Endothelial cell (in vitro differentiated cells): Measurements from ENCODE around the gene MYMK. TPM values are rescaled to one million over a fixed set of nuclear protein-coding genes. Genes with fewer than 3 reads are reported as not detected.

Source experiments
- DNase-seq: peaks from one replicate; pipeline ENCODE4 v3.0.0; 2021; ENCODE audit warnings: low spot score
- H3K27ac Mint-ChIP-seq: one replicate; pipeline ENCODE4 v1.8.0; 2021; ENCODE audit warnings: mixed read lengths, inconsistent platforms; ENCODE audit not compliant: unreplicated experiment
- H3K27me3 Mint-ChIP-seq: one replicate; pipeline ENCODE4 v1.8.0; 2021; ENCODE audit warnings: mild to moderate bottlenecking, moderate library complexity, mixed read lengths, inconsistent platforms; ENCODE audit not compliant: unreplicated experiment
- H3K36me3 Mint-ChIP-seq: one replicate; pipeline ENCODE4 v1.8.0; 2021; ENCODE audit warnings: mild to moderate bottlenecking, low read depth, mixed read lengths, inconsistent platforms; ENCODE audit not compliant: unreplicated experiment
- H3K4me1 Mint-ChIP-seq: one replicate; pipeline ENCODE4 v1.8.0; 2021; ENCODE audit warnings: mild to moderate bottlenecking, mixed read lengths, inconsistent platforms; ENCODE audit not compliant: unreplicated experiment
- H3K4me3 Mint-ChIP-seq: one replicate; pipeline ENCODE4 v1.8.0; 2021; ENCODE audit warnings: mild to moderate bottlenecking, mixed read lengths, inconsistent platforms; ENCODE audit not compliant: unreplicated experiment
- H3K9me3 Mint-ChIP-seq: one replicate; pipeline ENCODE4 v1.8.0; 2021; ENCODE audit warnings: mixed read lengths, inconsistent platforms; ENCODE audit not compliant: unreplicated experiment
- total RNA-seq: library from RNA; stranded (reverse); fragmentation: NEBNext Ultra II Directional; extraction: Animal tissue kit (Norgen Biotek cat#: 25700); gene quantifications from one replicate; pipeline ENCODE4 v1.2.1, GENCODE V29; 2021; ENCODE audit not compliant: unreplicated experiment
- TF ChIP-seq, protein P1 (sequence below): fragments of 200-600 bp; sonication (generic); IDR thresholded peaks from one replicate; pipeline ENCODE4 v1.5.0; 2021; ENCODE audit warnings: antibody characterized with exemption; ENCODE audit not compliant: unreplicated experiment

MYMK gene
- total RNA-seq, 1 donor from 2014 or later, result not detected

DNA sequence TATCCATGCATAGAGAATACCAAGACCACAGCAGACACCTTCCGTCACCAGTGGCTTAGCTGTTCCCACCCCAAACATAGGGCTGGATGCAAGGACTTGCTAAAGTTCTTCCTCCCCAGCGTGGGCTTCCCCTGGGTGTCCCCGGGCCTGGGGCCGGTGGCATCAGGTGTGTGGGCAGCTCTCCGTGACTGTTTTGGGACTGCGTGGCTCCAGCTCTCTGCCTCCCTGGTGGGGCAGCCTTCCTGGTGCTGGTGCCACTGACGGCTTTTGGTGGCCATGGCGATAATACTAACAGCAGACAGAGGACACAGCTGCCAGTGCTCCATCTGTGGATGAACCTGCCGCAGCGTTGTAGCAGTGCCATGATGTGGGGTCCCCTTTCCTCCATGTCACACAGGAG is 60.1 kb downstream of the MYMK start:
- Mint-ChIP-seq H3K27ac (no peak overlapping the region), H3K9me3 (no peaks in the 10 kb centered on the region), H3K27me3 (peaks cover 6% of the 10 kb centered on the region), H3K4me3 (no peak overlapping the region), H3K36me3 (peaks cover 4% of the 10 kb centered on the region), H3K4me1 (peaks cover 11% of the 10 kb centered on the region)
- TF ChIP-seq, protein P1, sequence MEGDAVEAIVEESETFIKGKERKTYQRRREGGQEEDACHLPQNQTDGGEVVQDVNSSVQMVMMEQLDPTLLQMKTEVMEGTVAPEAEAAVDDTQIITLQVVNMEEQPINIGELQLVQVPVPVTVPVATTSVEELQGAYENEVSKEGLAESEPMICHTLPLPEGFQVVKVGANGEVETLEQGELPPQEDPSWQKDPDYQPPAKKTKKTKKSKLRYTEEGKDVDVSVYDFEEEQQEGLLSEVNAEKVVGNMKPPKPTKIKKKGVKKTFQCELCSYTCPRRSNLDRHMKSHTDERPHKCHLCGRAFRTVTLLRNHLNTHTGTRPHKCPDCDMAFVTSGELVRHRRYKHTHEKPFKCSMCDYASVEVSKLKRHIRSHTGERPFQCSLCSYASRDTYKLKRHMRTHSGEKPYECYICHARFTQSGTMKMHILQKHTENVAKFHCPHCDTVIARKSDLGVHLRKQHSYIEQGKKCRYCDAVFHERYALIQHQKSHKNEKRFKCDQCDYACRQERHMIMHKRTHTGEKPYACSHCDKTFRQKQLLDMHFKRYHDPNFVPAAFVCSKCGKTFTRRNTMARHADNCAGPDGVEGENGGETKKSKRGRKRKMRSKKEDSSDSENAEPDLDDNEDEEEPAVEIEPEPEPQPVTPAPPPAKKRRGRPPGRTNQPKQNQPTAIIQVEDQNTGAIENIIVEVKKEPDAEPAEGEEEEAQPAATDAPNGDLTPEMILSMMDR, result no peak
- no peak for DNase-seq

Other genes starting within 250 kb of the MYMK start
- 1.4 TPM for gene ABO, start 249.8 kb downstream of the MYMK start, total RNA-seq
- gene SURF6, start 188.8 kb downstream of the MYMK start, total RNA-seq, result 21.7 TPM
- 32.9 TPM for gene MED22, start 176.8 kb downstream of the MYMK start, total RNA-seq
- 2,006 TPM for gene RPL7A, start 176.7 kb downstream of the MYMK start, total RNA-seq
- 36.2 TPM for gene SURF1, start 168.5 kb downstream of the MYMK start, total RNA-seq
- gene SURF2, start 168.4 kb downstream of the MYMK start, total RNA-seq, result 11.9 TPM
- gene SURF4, start 148.9 kb downstream of the MYMK start, total RNA-seq, result 169 TPM
- gene STKLD1, start 148.6 kb downstream of the MYMK start, total RNA-seq, result 0.64 TPM
- gene REXO4, start 106.9 kb downstream of the MYMK start, total RNA-seq, result 30.9 TPM
- 9.1 TPM for gene ADAMTS13, start 102.6 kb downstream of the MYMK start, total RNA-seq
- 34.3 TPM for gene CACFD1, start 65.0 kb downstream of the MYMK start, total RNA-seq
- gene SLC2A6, start 45.9 kb downstream of the MYMK start, total RNA-seq, result 32.5 TPM
- gene ADAMTSL2, start 9.7 kb upstream of the MYMK start, total RNA-seq, result 5.9 TPM
- gene FAM163B, start 84.4 kb upstream of the MYMK start, total RNA-seq, result not detected
- 0.08 TPM for gene DBH, start 111.4 kb upstream of the MYMK start, total RNA-seq
- 5.0 TPM for gene SARDH, start 213.4 kb upstream of the MYMK start, total RNA-seq